T-helper 22 cell (primary cell): ENCODE measurements around the gene KIF5C.
A peak's percentile ranks its signal among the peaks of the same experiment; 100 is the strongest.

ENCODE experiments used
- DNase-seq: peaks from one replicate; pipeline ENCODE4 v3.0.0-alpha.2; 2020; ENCODE audit warnings: low read depth

The KIF5C gene

GRCh38 chr2:149044500-149044899 is 169.5 kb downstream of the KIF5C start:
- DNase-seq = no peak

- DNase-seq = no peak
Measured at GRCh38 chr2:149047118-149047517, 172.1 kb downstream of the KIF5C start.

DNA sequence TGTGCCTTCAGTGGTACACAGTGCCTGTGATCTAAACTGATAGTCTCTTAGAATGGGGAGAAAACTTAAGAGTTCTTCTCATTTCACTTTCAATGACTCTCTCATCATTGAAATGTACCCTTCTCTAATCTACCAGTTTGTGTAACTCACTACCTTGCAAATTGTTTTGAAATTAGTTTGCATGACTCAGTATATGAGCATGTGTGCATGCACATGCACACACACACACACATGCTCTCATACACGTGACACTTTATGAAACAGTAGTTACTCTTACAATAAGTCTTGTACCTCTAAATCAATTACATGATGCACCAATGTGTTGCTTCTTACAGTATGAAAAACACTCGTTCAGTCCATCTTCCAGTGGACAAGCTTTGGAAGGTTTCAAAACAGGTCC is 174.1 kb downstream of the KIF5C start:
- DNase-seq = no peak

DNA sequence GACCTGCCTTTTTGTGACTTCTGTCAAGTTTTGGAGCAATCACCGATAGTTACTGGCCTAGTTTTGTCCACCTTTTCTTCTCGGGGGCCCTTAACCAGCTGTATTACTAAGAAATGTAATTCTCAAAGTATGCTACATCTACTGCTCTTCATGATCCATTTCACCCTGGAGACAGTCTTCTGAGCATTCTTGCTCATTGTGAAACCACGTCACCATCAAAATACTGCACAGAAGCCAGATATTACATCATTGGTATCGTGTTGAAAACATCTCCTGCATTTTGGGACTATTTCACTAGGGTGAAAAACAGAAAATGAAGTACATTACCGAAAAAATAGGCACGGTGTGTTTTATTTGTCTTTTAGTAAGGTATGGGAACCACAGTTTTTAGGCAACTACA is 175.2 kb downstream of the KIF5C start:
- no peak for DNase-seq

- DNase-seq = no peak
Measured at GRCh38 chr2:149055751-149056150, 180.7 kb downstream of the KIF5C start.

DNA sequence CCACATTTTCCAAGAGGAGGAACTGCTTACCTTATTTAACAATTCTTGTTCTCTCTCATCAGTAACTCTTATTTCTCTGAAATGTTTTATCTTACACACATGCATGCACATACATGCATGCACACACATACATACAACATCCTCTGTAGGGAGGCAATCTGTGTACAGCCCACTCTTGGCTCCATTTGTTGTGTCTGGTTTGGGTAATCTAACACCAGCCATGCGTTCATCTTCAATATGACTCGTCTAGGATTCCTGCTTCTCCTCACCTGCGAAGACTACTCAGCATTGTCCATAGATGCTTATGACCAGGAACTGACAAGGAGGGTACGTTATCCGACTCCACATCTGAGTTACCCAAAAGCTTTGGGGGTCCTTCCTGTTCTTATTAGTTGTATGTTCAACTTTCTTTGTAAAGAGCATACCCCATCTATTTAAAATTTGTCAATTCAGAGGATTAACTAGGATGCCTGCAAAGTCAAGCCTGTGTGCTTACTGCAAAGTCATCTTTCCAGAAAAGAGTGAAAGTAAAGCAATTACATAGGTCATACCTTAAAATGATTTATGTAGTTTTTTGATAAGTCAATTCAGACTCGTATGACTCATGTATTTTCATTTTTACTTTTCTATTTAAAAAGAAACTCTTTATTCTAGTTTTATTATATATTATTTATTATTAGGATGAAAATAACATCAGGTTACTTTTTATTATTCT is 181.7 kb downstream of the KIF5C start:
- no peak for DNase-seq

- DNase-seq = no peak
Measured at GRCh38 chr2:149057401-149057800, 182.4 kb downstream of the KIF5C start.

DNA sequence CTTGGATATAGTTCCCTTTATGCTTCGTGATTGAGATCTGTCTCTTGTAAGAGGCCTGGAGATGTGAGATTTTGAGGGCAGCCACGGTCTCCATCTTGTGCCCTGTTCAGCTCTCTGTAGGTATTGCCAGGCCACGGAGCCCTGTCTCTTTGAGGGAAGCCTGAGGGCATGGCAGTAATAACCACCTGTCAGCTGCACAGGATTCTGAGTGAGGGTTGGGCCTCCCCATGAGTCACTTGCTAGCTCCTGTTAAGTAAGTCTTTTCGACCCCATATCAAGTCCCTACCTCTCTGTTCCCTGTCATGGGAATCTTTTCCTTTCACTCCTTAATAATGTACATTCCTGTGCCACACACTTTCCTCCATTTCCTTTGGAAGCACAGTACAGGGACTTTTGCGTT is 183.9 kb downstream of the KIF5C start:
- no peak for DNase-seq

- no peak for DNase-seq
Measured at GRCh38 chr2:149059822-149060221, 184.8 kb downstream of the KIF5C start.

DNA sequence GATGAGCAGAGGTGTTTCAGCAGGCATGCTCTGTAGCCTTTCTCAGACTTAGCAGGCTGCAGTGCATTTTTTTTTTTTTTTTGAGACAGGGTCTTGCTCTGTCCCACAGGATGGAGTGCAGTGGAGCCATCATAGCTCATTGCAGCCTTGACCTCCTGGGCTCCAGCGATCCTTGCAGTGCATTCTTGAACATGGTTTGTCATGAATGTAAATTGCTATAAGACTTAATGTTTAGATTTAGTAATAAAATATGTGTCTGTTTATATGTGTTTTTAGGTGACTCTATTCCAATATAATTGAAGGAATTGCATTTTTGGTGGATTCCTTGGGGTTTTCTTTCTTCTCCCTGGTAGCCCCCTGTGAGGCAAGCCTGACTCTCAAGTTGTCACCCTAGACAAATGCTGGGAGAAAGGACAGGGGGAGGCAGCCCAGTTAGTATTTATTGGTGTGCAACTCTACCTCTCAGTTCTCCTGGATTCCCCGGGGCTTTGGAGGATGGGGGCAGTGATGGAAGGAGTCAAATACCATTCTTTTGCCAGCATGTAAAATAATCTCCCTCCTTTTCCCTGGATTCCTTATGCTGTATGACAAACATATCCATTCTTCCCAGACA is 186.2 kb downstream of the KIF5C start:
- no peak for DNase-seq

GRCh38 chr2:149062531-149062930 is 187.5 kb downstream of the KIF5C start:
- DNase-seq = no peak

- DNase-seq = no peak
Measured at GRCh38 chr2:149063177-149063576, 188.2 kb downstream of the KIF5C start.

- no peak for DNase-seq
Measured at GRCh38 chr2:149064365-149064841, 189.4 kb downstream of the KIF5C start.

DNA sequence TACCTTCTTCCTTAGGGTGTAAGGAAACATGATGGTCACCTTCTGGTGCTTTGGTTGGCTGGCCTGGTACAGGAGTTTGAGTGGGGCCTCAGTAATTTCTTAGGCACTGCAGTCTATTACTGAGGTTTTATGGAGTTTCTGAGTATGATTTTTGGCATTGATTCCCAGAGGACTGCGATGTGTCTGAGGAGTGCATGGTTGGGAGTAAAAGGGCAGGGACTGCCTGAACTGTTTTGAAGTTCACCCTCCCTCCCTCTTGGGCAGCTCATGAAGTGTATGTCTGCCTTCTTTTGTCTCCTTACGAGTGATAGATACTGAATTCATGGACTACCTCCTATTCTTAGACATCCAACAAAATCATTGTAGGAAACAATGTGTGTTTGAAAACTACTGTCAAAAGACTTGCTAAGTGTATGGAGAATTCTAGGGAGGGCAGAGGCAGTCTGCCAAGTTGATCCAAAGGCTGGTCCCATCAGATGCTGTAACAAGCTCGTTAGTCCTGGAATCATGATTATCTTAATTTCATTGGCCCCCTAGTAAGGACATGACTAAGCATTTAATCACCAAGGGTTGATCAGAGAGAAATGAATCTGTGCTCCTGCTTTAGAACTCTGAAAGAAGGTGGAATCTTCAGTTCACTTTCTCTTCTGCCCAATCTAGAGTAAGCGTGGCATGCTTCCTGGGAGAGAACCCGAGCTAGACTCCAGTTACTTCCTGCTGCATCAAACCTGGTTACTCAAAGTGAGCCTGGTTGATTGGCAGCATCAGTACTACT is 190.0 kb downstream of the KIF5C start:
- DNase-seq = no peak

DNA sequence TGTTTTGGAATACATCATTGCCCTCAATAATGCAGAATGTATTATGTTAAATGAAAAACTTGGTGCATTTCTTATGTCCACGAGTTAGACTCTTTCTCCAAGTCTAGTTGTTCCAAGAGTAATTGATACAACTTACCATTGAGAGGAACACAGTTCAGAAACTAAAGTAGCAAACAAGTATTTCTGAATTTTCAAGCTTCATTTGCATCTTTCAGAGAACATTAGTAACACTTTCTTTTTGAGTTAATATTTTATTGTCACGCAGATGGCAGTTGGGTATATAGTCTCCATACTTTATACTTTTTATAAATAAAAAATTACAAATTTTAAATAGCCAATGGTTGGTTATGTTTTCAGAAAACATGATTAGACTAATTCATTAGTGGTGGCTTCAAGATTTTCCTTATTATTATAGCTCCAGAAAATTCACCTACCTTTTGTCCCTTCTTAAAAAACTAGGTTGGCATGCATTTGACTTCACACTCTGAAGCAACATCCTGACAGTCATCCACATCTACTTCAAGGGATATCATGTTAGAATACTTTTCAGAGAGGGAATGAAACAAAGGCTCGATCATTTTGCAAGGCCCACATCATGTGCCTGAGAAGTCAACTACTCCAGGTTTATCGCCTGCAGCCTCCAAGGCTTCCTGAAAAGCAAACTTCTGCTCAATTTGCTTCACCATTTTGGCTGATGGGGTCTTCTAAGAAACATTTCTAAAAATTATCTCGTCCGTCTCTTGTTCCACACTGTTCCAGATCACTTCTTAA is 193.4 kb downstream of the KIF5C start:
- no peak for DNase-seq

DNA sequence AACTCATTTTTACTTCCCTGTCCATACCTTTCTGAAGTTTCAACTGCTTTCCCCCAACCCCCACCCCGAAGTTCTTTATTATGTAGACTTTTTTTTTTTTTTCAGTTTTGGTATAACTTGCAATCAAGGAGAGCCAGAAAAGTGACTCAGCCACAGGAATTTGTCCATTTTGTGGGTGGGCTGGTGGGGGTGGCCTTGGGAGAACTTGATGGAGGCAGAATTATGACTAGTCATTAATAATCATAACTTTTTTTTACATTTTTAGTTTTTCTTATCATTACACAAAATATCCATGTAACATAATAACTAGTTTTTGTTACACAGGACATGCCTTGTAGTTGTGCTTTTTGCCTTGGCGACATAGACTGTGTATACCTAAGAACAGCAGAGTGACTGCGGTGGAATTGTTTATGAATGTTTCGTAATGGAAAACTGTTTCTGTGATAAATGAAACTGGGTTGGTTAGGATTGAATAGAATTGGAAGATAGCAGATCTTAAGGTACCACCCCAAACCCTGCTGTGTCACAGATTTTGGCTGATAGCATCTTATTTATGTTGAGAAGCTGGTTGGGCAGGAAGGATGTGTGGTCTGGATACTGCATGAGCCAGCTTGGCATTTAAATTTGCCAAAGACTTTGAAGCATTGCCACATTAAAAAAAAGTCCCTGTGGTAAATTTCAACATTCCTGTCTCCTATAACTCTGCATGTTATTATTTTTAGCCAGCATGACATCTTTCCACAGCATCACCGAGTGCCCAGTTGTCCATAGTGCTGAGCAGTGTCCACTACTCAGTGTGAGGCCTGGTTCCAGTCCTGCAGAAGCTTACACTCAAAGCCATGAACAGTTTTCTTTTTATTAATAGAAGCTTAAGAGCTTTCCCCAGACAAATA is 194.2 kb downstream of the KIF5C start:
- DNase-seq = peak; percentile 55

DNA sequence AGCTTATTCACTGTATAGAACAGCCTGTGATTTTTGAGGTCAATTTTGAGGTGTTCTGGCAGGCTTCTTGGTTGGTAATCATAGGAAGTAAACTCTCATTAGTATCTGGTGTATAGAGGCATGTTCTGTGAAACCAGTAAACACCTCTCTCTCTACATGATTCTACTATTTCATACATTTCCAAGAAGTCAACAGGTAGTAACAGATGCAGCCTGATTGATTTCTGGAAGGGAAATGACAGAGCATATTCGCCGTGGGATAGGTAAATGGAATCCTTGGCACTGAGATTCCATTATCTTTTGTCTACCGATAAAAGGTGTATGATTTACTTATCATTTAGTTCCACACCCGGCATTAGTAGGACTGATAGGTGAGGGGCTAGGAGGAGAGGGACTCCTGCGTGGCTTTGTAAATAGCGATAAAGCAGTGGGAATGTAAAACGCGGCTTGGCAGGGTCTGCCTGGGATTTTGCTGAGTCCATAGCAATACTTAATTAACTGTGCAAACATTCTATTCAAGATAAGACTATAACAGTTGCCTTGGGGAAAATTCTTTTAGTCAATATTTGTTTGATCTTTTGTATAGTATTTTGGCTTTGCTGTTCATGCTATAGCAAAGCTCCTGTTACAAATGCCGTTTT is 195.8 kb downstream of the KIF5C start:
- DNase-seq = no peak

GRCh38 chr2:149075105-149075504 is 200.1 kb downstream of the KIF5C start:
- no peak for DNase-seq

DNA sequence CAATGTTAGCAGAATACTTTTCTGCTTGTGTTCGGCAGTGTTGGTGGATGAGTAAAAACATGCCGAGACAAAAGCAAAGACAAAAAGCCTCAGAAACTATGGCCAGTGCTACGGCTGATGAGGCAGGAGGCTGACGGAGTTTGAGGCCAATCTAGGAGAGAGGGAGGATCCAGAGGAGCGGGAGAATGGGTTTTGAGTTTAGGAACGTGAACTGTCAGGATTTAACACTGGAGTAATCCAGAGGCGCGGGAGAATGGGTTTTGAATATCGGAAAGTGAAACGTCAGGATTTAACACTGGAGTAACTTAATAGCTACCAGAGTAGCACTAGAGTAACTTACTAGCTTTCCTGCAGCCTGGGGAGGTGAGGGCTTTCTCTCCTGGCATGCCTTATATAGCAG is 200.8 kb downstream of the KIF5C start:
- DNase-seq = no peak
